Measurements from ENCODE around the gene SPTB.

DNA sequence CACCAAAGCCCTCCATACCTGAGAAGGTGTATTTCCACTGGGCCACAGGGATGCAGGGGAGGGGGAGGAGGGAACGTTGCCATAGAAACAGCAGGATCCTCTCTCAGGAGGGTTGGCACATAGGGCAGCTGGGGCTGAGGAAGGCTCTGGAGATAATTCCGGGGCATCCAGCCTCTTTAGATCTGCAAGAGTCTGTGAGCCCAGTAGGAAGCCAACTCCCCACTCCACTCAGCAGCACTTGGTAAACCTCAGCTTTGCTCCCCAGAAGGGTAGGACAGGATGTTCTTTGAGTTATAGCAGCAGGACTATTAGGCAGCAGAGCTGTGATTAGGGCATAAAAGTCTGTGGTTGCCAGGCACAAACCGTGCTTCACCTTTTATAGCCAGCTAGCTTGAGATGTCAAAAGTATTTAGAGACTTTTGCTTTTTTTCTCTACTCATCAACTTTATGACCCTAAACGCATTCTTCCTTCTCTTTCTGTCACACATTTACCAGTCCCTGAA lies 183.3 kb downstream of the SPTB start:
- TF ChIP-seq, protein P1, sequence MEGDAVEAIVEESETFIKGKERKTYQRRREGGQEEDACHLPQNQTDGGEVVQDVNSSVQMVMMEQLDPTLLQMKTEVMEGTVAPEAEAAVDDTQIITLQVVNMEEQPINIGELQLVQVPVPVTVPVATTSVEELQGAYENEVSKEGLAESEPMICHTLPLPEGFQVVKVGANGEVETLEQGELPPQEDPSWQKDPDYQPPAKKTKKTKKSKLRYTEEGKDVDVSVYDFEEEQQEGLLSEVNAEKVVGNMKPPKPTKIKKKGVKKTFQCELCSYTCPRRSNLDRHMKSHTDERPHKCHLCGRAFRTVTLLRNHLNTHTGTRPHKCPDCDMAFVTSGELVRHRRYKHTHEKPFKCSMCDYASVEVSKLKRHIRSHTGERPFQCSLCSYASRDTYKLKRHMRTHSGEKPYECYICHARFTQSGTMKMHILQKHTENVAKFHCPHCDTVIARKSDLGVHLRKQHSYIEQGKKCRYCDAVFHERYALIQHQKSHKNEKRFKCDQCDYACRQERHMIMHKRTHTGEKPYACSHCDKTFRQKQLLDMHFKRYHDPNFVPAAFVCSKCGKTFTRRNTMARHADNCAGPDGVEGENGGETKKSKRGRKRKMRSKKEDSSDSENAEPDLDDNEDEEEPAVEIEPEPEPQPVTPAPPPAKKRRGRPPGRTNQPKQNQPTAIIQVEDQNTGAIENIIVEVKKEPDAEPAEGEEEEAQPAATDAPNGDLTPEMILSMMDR (IDR thresholded peaks at IDR 0.05; ENCODE audit: low read length): no peak
- no peak for TF ChIP-seq EZH2phosphoT487 (IDR thresholded peaks at IDR 0.05; ENCODE audit: low read length)
